A673 (cell line): ENCODE results near the gene SMAD1.

Source experiments
- CTCF ChIP-seq: fragments of 300-800, 200-600 bp; sonication (generic); conservative IDR thresholded peaks from 2 replicates; pipeline ENCODE4 v1.5.1; 2017; ENCODE audit warnings: low read depth, mild to moderate bottlenecking, antibody characterized with exemption, low read length, moderate library complexity, mixed read lengths
- EZH2 ChIP-seq: fragments of 200-600 bp; sonication (generic); IDR thresholded peaks from 2 replicates; pipeline ENCODE4 v1.6.1; 2017; ENCODE audit warnings: borderline replicate concordance, low read depth, mild to moderate bottlenecking, mixed read lengths, antibody characterized with exemption, low read length; ENCODE audit not compliant: poor library complexity, severe bottlenecking

GRCh38 chr4:145453163-145453520, 28.5 kb upstream of the SMAD1 start:
- no peak for TF ChIP-seq CTCF
- no peak for TF ChIP-seq EZH2
